ENCODE results near the gene GPNMB. TPM values are rescaled to one million over a fixed set of nuclear protein-coding genes. Genes with fewer than 3 reads are reported as not detected.

The GPNMB gene
- total RNA-seq, 4 donors from 2014 or later = 91.3 to 294 (median 143) TPM

GRCh38 chr7:23285657-23286646 is 39.4 kb downstream of the GPNMB start:
- ATAC-seq (ENCODE audit: low FRiP score) (no peak), DNase-seq (ENCODE audit: low spot score) (no peak)
- TF ChIP-seq, protein P1, sequence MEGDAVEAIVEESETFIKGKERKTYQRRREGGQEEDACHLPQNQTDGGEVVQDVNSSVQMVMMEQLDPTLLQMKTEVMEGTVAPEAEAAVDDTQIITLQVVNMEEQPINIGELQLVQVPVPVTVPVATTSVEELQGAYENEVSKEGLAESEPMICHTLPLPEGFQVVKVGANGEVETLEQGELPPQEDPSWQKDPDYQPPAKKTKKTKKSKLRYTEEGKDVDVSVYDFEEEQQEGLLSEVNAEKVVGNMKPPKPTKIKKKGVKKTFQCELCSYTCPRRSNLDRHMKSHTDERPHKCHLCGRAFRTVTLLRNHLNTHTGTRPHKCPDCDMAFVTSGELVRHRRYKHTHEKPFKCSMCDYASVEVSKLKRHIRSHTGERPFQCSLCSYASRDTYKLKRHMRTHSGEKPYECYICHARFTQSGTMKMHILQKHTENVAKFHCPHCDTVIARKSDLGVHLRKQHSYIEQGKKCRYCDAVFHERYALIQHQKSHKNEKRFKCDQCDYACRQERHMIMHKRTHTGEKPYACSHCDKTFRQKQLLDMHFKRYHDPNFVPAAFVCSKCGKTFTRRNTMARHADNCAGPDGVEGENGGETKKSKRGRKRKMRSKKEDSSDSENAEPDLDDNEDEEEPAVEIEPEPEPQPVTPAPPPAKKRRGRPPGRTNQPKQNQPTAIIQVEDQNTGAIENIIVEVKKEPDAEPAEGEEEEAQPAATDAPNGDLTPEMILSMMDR (IDR thresholded peaks at IDR 0.05) = no peak

- ATAC-seq (ENCODE audit: low FRiP score) = no peak
- TF ChIP-seq, protein P1 (IDR thresholded peaks at IDR 0.05) = no peak
- DNase-seq (ENCODE audit: low spot score) = no peak
Observed at GRCh38 chr7:23287612-23288011, 41.0 kb downstream of the GPNMB start.

GRCh38 chr7:23290993-23291392 is 44.4 kb downstream of the GPNMB start:
- TF ChIP-seq, protein P1 (IDR thresholded peaks at IDR 0.05) = no peak
- ATAC-seq (ENCODE audit: low FRiP score) = no peak
- DNase-seq (ENCODE audit: low spot score) = no peak

DNA sequence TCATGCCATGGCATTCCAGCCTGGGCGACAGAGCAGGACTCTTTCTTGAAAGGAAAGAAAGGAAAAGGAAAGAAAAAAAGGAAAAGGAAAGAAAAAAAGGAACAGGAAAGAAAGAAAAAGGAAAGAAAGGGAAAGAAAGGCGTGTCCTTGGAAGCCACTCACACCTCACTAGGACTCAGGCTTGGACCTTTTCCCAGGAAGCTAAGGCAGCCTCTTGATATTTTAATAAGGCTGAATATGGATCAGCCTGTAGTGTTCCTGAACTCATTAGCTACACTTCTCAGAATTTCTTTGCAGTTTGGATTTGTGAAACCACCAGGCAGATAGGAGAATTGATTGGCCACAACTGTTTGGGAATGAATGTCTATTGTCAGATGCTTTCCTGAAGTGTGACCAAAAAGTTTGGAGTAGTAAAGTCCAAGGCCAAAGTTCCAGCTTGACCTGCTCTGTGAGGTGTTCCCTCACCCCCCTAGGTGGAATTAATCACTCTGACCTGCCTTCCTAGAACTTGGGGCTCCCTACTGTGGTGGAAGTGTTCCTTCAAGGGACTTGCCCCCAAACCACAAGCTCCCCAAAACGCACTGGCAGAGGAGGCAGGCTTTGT is 45.5 kb downstream of the GPNMB start:
- TF ChIP-seq, protein P1 (IDR thresholded peaks at IDR 0.05) = no peak
- DNase-seq (ENCODE audit: low spot score) = no peak
- ATAC-seq (ENCODE audit: low FRiP score) = no peak

- DNase-seq (ENCODE audit: low spot score) = no peak
- TF ChIP-seq, protein P1 (IDR thresholded peaks at IDR 0.05) = no peak
- ATAC-seq (ENCODE audit: low FRiP score) = no peak
Observed at GRCh38 chr7:23292623-23293022, 46.0 kb downstream of the GPNMB start.

- DNase-seq (ENCODE audit: low spot score) (no peak), ATAC-seq (ENCODE audit: low FRiP score) (no peak)
- TF ChIP-seq, protein P1 (IDR thresholded peaks at IDR 0.05) = no peak
Observed at GRCh38 chr7:23293500-23294073, 47.0 kb downstream of the GPNMB start.

Data from omental fat pad (tissue), 4 donors.